Stimulated activated CD8-positive, alpha-beta memory T cell treated with anti-CD3 and anti-CD28 coated beads, Interleukin-12 subunit alpha, Interleukin-12 subunit beta, amount 100 ng/mL, for 24 hours (primary cell): ENCODE results near the gene ZBTB16.

Source experiments
- DNase-seq: peaks from one replicate; pipeline ENCODE4 v3.0.0-alpha.2; 2020; ENCODE audit errors: extremely low read depth

ZBTB16 gene

DNA sequence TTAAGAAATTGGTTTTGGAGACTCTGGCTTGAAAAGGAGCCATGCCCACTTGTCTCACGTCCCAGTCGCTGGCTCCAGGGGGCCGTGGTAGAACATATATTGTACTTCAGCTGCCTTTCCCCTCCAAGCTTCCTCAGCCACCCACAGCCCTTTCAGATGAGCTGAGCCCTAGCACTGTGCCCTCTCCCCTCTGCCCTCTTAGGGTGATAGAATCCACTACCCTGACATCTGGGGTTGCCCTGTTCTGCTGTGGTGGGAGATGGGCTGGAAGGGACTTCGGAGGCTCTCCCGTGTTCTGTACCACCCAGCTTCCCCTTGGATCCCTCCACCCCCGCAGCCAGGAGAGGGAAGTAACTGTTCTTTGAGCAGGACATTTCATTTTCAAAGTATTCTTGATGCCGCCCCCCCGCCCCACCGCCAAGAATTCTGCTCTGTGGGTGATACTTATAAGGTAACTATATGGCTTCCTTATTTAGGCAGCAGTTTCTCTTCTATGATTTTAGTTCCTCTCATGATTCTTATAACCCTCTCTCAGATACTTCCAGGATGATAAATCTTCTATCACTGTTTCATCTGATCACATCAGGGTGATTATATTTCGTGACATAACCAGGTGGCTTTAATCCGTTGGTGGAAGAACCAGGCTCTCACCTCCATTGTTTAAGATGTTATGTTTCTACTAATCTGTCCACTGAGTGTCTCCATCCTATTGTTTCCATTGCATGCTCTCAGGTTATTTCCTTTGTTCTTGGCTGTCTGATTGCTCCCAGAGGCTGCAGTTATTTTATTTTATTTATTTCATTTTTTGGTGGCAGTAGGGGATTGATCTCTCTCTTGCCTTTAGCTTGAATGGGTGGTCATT lies 24.1 kb downstream of the ZBTB16 start:
- DNase-seq: no peak

DNA sequence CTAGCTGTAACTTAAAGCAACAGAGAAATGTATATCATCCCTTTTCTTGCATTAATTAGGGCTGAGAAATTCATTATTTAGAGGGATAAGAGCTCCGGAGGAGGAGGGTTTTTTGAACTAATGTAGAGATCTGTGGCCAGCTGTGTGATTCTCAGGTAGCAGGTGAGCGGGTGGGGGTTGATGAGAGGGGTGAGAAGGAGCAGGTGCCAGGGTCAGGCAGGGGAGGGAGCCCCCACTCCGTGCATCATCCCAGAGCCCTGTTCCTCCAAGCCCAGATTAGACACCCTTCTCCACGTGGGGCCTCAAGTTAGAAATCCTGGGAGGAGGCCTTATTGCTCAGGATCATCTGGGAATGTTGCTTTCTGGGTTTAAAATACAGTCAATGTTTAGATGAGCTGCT lies 24.9 kb downstream of the ZBTB16 start:
- no peak for DNase-seq

DNA sequence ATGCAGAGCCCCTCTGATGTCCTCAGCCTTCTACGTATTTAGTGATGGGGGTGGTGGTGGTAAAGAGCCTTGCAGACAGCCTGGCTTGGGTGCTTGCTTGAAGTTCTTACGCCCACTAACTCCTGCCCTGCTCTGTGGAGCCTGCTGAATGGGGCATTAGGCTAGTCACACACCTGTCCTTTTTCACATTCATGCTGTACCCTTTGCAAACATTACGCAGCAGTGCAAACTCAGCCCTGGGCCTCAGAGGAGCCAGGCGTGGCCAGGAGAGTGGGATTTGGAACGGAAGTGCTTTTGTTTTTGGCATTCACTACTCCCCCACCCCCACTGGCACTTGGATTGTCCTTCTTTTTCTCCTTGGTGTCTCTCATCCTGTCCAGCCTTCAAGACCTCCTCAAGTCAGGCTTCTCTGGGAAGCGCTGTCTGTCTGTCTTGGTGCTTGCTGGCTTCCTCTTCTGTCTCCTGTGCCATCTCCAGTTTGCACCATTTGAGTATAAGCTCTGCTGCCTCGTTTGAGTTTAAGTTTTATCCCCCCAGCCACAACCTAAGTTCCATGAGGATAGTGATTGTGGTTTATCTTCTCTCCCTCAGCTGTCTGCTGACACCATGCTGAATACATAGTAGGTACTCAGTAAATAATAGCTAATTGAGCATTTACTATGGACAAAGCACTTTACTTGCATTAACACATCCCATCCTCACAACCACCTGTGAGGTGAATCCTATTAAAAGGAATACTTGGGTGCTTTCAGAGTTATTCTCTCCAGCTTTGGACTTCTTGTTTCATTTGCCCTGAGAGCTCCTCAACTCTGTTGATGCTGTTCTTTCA lies 26.7 kb downstream of the ZBTB16 start:
- DNase-seq: no peak

DNA sequence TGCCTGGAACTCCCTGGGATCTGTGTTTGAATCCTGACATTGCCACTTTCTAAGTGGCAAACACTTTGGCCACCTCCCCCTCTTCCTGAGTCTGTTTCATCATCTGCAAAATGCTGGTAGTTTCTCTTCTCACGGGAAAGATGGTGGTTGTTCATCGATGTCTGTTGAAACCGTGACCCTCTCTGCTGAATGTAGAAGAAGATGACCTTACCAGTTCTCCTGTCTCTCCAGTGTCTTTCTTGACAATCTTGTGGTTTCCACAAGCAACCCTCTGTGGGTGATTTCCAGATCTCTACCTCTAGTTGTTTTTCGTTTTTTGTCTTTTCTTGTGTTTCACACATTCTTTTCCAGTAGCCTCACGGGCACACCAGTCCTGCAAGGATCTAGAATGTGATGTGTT lies 27.5 kb downstream of the ZBTB16 start:
- DNase-seq: no peak

DNA sequence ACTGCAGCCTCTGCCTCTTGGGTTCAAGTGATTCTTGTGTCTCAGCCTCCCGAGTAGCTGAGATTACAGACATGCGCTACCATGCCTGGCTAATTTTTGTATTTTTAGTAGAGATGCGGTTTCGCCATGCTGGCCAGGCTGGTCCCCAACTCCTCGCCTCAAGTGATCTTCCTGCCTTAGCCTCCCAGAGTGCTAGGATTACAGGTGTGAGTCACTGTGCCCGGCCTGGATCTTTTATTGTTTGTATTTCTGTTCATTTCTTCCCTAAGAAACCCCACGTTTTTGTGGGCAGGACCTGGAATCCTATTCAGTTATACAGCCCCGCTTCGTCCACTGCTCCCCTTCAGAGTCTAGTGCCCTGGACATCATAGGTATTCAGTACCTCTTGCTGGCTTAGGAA lies 28.7 kb downstream of the ZBTB16 start:
- no peak for DNase-seq

DNA sequence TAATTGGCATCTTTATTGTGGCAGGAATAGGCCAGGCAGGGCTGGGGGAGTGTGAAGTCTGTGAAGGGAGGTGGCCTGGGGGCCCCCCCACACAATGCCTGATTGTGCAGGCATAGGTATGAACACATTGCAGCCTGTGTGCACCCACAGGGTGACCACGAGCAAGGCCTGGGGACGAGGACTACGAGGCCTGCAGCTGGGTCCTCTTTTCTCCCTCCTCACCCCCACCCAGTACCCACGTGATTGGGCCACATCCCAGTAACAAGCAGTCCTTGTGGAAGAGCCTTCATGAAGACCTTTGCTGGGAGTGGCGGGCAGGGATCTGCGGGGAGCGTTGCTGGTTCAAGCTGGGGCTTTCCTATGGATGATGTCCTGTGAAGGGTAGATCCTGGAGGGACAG lies 29.3 kb downstream of the ZBTB16 start:
- DNase-seq: no peak

DNA sequence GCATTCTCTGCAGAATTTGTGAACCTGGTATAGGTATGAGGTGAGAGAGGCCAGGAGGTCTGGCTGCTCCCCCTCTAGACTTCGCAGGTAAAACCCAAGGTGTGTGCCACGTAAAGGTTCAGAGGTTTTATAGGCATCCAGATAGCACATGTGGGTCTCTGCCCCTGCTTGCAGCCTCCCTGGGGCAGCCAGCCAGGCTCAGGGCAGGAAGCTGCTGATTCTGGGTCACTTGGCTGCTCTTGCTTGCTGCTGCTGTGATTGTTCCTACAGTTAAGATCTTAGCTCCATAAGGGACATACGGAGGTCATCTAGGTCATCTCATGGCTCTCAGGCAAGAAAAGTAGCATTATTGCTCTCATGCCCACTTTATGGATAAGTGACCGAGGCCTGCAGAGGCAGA lies 30.2 kb downstream of the ZBTB16 start:
- no peak for DNase-seq

DNA sequence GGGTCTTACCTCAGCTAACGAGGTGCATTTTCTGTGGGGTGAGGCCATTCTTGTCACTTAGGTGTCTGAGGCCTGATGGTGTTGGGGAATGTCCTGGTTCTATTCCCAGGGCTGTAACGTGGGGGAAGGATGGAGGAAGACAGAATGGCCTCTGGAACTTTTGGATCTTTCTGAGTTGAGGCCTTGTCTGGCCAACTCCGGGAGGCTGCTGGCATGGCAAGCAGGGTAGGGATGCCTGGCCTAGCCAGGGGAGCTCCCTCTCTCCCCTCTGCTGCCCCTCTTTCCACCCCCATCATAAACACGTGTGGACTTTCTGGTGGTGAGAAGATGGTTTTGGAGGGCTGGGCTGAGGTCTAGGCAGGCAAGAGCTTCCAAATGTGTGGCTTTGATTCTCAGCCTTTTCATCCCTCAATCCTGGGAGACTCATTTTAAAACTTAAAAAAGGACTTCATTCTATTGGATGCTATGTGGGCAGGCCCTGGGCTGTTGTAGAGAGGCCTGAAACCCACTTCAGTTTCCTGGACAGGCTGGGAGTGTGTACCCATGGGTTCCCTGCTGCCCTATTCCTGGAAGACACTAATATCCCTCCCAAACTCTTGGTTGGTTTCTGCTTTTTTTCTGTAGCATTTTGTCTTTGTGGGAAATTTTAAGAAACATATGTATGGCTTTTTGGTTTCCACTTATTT lies 30.9 kb downstream of the ZBTB16 start:
- DNase-seq: no peak

DNA sequence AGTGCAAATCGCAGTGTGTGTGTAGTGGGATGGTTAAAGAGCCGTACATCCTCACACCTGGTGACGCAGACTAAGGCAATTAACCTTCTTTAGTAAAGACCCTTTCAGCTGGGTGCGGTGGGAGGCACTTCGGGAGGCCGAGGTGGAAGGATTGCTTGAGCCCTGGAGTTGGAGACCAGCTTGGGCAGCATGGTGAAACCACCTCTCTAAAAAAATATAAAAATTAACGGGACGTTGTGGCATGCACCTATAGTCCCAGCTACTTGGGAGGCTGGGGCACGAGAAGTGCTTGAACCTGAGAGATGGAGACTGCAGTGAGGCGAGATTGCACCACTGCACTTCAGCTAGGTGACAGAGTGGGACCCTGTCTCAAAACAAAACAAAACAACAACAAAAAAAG lies 31.5 kb downstream of the ZBTB16 start:
- no peak for DNase-seq

DNA sequence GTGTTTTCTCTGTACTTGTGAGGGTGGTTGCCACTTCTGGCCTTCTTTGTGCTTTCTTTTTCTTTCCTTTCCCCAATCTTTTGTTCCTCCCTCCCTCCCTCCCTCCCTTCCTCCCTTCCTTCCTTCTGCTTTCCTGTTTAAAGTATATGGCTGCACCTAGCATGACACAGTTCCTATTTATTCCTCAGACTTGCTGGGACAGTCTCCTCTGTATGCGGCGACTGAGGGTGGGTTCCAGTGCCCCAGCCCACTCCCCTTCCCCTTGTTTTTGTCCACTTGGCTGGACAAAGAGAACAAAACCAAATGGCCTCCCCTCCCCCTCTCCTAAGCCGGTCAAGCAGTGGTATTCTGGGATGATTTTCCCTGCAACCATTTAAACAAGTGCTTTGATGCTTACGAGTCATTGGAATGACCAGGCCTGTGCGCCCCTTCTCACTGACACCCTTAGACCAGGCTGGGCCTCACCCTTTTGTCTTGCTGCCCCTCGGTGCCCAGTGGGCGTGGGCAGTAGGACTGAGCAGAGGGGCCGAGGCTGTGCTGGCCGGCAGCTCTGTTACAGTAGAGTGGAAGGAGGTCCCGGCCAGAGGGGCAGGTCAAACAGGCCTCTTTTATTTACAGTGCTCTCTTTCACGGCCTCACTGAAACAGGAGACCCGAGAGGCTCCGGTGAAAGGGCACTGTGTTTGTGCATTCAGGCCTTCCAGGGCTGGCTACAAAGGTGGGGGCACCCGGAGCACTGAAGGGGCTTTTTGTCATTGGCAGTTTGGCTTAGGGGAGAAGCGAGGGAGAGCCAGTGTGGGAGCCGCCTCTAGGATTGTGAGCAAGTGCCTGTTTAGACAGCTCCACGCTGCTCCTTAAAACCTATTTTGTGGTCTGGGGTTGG lies 32.2 kb downstream of the ZBTB16 start:
- no peak for DNase-seq

DNA sequence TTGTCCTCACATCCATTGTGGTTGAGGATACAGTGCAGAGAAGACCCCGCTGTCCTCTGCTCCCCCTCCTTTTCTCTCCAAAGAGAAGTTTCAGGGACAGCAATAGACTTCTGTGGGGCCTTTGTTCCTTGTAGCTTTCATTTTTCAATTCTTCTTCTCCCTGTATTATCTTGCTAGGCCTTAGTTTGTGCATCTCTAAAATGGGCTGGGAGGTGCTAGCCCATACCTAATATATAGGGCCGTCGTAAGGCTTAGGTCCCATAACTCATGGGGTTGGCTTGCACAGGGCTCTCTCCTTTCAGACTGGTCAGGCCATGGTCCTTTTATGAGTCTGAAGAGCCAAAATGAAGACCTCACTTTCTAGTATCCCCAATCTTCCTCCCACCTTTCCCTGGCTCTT lies 33.0 kb downstream of the ZBTB16 start:
- no peak for DNase-seq

DNA sequence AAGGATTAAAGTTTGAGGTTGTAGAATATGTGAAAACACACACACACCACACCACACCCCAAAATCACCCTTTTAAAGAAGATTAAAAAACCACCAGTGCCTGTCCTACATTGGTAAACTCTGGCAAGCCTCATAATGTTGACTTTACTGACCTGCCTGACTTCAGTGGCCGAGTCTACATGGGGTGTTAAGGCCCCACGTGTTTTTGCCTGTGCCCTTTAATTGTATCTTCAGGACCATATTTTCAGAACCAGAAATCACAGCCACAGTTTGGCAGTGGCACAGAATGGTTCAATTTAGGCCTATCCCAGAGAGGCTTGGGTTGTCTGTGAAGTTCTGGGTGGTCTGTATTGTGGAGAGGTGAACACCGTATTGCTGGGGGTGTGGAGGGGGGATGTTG lies 33.4 kb downstream of the ZBTB16 start:
- no peak for DNase-seq

DNA sequence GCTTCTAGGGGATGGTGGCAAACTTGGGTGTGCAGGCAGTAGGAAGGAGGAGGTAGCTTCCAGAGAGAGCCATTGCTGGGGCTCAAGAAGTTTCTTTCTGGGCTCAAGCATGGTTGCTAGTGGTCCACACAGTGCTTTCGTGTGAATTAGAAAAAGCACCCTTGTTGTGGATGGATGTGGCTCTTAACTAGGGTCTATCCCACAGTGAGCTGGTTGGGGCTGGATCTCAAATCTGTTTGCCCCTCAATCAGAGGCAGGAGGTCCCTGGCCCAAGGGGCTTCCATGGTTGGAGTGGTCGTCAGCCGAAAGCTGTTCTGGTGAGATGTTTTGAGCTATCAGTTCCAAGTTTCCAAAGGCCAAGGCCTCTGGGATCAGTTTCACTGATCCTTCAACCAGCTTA lies 35.0 kb downstream of the ZBTB16 start:
- no peak for DNase-seq

DNA sequence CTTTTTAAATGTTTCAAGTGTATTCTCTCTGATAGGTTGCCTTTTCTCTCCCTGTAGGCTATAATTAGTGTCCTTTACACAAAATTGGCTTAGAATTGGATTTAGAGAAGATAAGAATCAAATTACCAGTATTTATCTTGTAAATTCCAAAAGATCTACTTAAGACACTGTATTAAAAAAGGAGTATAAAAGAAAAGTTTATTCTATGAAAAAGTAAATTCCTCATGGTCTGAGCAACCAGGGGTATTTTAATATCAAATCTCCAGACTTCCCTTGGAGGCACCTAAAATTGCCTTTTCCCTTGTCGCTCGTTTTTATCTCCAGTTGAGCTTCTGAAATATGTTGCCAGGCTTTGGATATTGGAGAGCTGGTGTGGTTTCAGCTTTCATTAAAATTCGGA lies 36.4 kb downstream of the ZBTB16 start:
- DNase-seq: no peak

DNA sequence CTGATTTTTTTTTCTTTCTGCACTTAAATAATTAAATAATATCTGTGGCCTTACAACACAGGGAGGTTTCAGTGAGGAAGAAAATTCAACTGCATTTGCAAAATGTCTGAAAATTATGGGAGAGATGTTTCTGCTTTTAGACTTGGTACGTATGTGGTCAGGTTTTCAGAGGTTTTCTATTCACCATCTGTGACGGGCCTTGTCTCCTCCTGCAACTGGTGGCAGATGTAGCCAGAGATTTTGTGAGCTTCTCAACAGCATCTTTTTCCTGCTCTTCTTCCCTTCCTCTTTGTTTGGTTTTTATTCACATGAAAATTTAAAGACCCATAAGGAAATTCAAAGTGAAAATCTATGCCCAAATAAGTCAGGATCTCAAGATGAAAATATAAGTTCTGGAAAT lies 38.3 kb downstream of the ZBTB16 start:
- DNase-seq: no peak

DNA sequence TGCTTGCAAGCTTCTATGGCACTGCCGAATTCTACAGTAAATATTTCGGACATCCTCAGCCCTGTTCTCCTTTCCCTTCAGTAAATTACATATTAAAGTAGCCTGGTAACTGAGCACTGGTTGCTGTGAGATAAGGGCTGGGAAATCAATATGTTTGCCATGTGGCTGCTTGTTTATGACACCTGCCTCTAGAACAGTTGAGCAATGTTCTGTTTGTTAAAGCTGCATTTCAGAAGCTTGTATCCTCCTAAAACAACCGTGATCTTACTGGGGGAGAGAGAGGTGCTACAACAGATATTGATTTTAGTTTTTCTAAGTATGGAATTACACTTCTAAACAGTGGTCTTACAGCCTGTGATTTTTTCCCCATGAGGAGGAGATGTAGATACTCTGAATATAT lies 39.4 kb downstream of the ZBTB16 start:
- DNase-seq: no peak

DNA sequence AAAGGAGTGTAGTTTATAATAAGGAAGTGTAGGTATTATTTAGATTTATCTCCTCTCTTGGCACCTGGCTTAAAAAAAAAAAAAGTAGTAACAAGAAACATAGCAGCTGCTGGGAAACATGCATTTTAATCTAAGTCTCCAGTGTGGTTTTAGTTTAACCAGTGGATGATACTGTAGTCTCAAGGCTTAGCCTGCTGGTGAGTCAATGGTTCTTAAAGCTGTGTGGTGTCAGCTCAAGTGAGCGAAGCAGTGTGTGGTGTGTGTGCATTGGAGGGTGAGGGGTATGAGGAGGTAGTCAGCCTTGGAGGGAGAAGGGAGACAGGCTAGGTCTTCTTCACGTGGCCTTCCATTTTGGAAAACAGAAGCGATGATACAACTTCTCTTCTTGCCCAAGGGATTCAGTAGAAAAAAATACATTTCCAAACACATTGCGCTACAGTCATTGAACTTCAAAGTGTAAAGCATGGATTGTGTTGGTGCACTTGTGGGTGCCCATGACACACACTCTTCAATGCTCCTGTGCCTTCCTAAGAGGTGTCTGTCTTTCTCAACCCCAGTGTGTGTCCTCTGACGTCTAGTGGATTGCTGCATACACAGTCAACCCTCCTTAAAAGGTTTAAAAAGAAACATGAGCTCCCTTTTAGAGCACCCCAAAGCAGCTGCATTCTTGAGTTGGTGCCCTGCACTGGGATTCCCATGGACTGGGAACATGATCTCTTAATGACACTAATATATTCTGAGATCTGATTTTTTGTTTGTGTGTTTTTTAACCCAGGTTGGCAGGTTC lies 40.1 kb downstream of the ZBTB16 start:
- DNase-seq: no peak

DNA sequence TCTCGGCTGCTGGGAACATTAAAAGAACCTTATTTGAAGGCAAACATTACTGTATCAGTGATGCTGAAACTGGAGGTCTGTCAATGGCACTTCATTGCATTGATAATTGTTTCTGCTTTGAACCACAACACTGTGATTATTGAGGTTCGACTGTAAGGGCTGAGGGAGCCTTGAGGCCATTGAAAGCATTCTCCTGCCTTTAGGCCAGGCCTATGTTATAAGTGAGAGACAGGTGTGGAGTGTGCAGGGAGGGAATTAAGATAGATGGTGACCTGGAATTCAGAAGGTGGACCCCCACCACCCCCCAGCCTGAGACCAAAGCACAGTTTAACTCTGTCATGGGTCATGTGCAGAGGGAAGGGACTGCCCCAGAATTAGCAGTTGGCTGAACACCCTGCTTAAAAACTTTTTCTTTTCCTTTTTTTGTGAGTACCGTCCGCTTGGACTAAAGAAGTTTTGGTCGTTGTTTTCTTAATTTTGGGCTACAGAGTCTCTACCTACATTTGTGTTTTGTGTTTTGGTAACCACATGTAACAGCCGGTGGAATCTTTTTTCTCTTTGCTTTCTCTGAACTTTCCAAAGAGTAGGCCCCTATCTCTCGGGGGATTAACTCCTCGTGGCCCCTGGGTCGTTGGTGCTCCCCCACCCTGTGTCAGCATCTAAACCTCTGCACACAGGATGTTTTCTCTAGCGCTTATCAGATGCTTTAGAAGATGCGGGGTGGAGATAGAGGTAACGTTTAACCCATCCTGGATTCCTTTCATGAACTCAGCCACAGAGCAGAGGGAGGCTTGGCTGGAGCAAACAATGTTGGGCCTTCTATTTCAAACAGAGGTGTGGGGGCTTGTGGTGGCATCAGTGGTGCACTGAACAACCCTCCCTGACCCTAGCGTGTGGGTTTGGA lies 43.7 kb downstream of the ZBTB16 start:
- DNase-seq: no peak

DNA sequence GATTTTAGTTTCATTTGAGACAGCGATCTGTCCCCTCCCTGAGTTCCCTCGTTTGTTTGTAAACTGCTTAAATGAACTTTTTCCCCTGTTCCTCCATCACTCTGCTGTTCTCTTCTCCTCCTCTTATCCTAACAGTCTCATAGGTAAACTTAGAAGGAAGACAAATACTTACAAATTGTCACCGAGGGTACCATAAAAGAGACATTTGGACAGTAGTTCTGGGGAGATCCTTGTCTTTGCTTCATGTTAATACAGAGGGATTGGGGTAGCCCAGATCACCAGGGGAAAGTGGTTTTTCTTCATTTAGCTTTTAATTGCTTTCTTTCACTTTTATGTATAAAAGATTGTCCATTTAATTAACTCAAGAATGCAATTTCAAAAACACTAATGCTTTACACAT lies 46.1 kb downstream of the ZBTB16 start:
- no peak for DNase-seq

DNA sequence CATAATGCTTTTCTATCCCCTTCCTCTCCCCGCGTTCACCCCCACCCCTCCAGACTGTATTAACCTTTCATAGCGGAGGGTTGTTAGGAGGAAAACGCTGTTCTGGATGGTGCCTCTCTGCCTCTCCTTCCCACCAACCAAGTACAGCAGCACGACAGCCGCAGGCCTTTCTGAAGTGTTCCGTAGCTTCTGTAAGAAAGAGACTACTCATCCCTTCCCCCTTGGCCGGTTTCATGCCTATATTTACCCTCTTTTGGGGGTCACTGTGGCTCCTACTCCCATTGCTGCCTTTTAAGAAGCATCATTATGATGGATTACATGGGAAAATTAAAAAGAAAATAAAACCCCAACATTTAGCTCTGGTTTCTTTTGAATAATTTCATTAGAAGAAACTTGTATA lies 46.5 kb downstream of the ZBTB16 start:
- no peak for DNase-seq
